NCI-H446 treated with DMSO at 0.1 percent for 48 hours (cell line): ENCODE results near the gene ABCE1.

ENCODE experiments used
- DNase-seq: peaks from one replicate; lab custom pipeline; 2025; lab: John Stamatoyannopoulos, UW

ABCE1 gene

GRCh38 chr4:145097821-145098674 lies at the start of gene ABCE1, which contains the start of gene ANAPC10:
Gene ABCE1 (plus strand): TSS chr4:145098311. CDS start chr4:145104413, 6,102 bp downstream.
Gene ANAPC10 (minus strand): TSS chr4:145098196. CDS start chr4:145096099, 2,097 bp downstream.
- peak; percentile 93 for DNase-seq

- no peak for DNase-seq
These were observed 49.3 kb upstream of the ABCE1 start for GRCh38 chr4:145048817-145049216.

- no peak for DNase-seq
These were observed 48.9 kb upstream of the ABCE1 start for GRCh38 chr4:145049241-145049640.

- DNase-seq, result no peak
These were observed 42.4 kb upstream of the ABCE1 start for GRCh38 chr4:145055533-145056257.

- no peak for DNase-seq
These were observed 41.6 kb upstream of the ABCE1 start for GRCh38 chr4:145056325-145057130.

GRCh38 chr4:145058256-145058655 lies 39.9 kb upstream of the ABCE1 start:
- no peak for DNase-seq

GRCh38 chr4:145061318-145061920 lies 36.7 kb upstream of the ABCE1 start:
- DNase-seq, result peak; percentile 38

GRCh38 chr4:145066063-145066501 lies 32.0 kb upstream of the ABCE1 start:
- no peak for DNase-seq

GRCh38 chr4:145069361-145069760 lies 28.8 kb upstream of the ABCE1 start:
- no peak for DNase-seq

GRCh38 chr4:145071560-145071959 lies 26.6 kb upstream of the ABCE1 start:
- DNase-seq, result no peak

GRCh38 chr4:145075742-145076468 lies 22.2 kb upstream of the ABCE1 start:
- no peak for DNase-seq

- no peak for DNase-seq
These were observed 21.6 kb upstream of the ABCE1 start for GRCh38 chr4:145076469-145076855.

GRCh38 chr4:145081756-145082155 lies 16.4 kb upstream of the ABCE1 start:
- DNase-seq, result no peak

- no peak for DNase-seq
These were observed 14.1 kb upstream of the ABCE1 start for GRCh38 chr4:145083891-145084605.

GRCh38 chr4:145090380-145090779 lies 7.7 kb upstream of the ABCE1 start:
- no peak for DNase-seq

GRCh38 chr4:145093638-145094037 lies 4.5 kb upstream of the ABCE1 start:
- DNase-seq, result no peak

- DNase-seq, result no peak
These were observed 735 bp upstream of the ABCE1 start for GRCh38 chr4:145097331-145097820.

GRCh38 chr4:145098675-145099037 lies 545 bp downstream of the ABCE1 start:
- DNase-seq, result peak; percentile 15

GRCh38 chr4:145099653-145100052 lies 1.5 kb downstream of the ABCE1 start:
- no peak for DNase-seq

- DNase-seq, result no peak
These were observed 3.0 kb downstream of the ABCE1 start for GRCh38 chr4:145101091-145101490.
